MCF 10A (cell line): ENCODE measurements around the gene RACGAP1. TPM values are rescaled to one million over a fixed set of nuclear protein-coding genes. Genes with fewer than 3 reads are reported as not detected.

Source experiments
- BruUV-seq: library from RNA; stranded (reverse); fragments of 400-500 nt; replicated peaks from 2 replicates; lab custom pipeline; 2021; lab: Mats Ljungman, UMichigan
- CTCF ChIA-PET: fragments of 300-600 bp; sonication (Branson Sonifier 250); formaldehyde crosslinking; extraction: SDS; loops from one replicate; lab custom pipeline; 2021; ENCODE audit warnings: antibody characterized with exemption, inconsistent platforms; lab: Yijun Ruan, JAX
- POLR2A ChIA-PET: fragments of 300-600, 350-650 bp; sonication (Branson Sonifier 250); formaldehyde crosslinking; extraction: SDS; loops from one replicate; lab custom pipeline; 2020; ENCODE audit warnings: antibody characterized with exemption, inconsistent platforms; lab: Yijun Ruan, JAX
- DNase-seq: peaks from one replicate; pipeline ENCODE4 v3.0.0-alpha.2; 2018; ENCODE audit not compliant: unreplicated experiment
- H3K27ac Mint-ChIP-seq: one replicate; pipeline ENCODE4 v1.8.0; 2022; ENCODE audit warnings: mild to moderate bottlenecking, low read depth, mixed read lengths; ENCODE audit not compliant: unreplicated experiment
- H3K27me3 Mint-ChIP-seq: one replicate; pipeline ENCODE4 v1.8.0; 2022; ENCODE audit warnings: mixed read lengths; ENCODE audit not compliant: insufficient read depth, unreplicated experiment
- H3K36me3 Mint-ChIP-seq: one replicate; pipeline ENCODE4 v1.8.0; 2022; ENCODE audit warnings: mild to moderate bottlenecking, moderate library complexity, mixed read lengths; ENCODE audit not compliant: insufficient read depth, unreplicated experiment
- H3K4me1 Mint-ChIP-seq: one replicate; pipeline ENCODE4 v1.8.0; 2022; ENCODE audit warnings: mixed read lengths; ENCODE audit not compliant: insufficient read depth, unreplicated experiment
- H3K4me3 Mint-ChIP-seq: one replicate; pipeline ENCODE4 v1.8.0; 2022; ENCODE audit warnings: mild to moderate bottlenecking, moderate library complexity, mixed read lengths; ENCODE audit not compliant: unreplicated experiment
- H3K9me3 Mint-ChIP-seq: one replicate; pipeline ENCODE4 v1.8.0; 2022; ENCODE audit warnings: mixed read lengths; ENCODE audit not compliant: unreplicated experiment
- intact Hi-C: fragments of 100-400 bp; cut with micrococcal nuclease; formaldehyde crosslinking; loops from 2 replicates; pipeline ENCODE4 v1.14.1; 2022
- total RNA-seq: library from RNA; stranded (reverse); gene quantifications from 2 replicates; pipeline ENCODE4 v1.2.3, GENCODE V29; 2022
- TF ChIP-seq, protein P1 (sequence below): fragments of 200-600 bp; IDR thresholded peaks from one replicate; pipeline ENCODE4 v1.8.0; 2022; ENCODE audit warnings: antibody characterized with exemption, mild to moderate bottlenecking; ENCODE audit not compliant: unreplicated experiment

The RACGAP1 gene
- total RNA-seq, 1 experiment from 2014 or later, result 67.9 TPM

GRCh38 chr12:50005175-50005574, 20.1 kb downstream of the RACGAP1 start:
- intact Hi-C loops, result no loop called here
- Mint-ChIP-seq H3K36me3 (peaks cover 37% of the 10 kb centered on the region), H3K4me1 (peaks cover 11% of the 10 kb centered on the region), H3K9me3 (no peaks in the 10 kb centered on the region), H3K4me3 (no peak overlapping the region), H3K27me3 (no peaks in the 10 kb centered on the region), H3K27ac (no peak overlapping the region)
- CTCF ChIA-PET, result interaction anchor here (1.0 to 2.5 kb wide), 4 partner anchors 9 to 138 kb away, joined by 3 to 7 read pairs (median 3); no protein-coding TSS in a partner anchor
- TF ChIP-seq, protein P1, sequence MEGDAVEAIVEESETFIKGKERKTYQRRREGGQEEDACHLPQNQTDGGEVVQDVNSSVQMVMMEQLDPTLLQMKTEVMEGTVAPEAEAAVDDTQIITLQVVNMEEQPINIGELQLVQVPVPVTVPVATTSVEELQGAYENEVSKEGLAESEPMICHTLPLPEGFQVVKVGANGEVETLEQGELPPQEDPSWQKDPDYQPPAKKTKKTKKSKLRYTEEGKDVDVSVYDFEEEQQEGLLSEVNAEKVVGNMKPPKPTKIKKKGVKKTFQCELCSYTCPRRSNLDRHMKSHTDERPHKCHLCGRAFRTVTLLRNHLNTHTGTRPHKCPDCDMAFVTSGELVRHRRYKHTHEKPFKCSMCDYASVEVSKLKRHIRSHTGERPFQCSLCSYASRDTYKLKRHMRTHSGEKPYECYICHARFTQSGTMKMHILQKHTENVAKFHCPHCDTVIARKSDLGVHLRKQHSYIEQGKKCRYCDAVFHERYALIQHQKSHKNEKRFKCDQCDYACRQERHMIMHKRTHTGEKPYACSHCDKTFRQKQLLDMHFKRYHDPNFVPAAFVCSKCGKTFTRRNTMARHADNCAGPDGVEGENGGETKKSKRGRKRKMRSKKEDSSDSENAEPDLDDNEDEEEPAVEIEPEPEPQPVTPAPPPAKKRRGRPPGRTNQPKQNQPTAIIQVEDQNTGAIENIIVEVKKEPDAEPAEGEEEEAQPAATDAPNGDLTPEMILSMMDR, result no peak
- POLR2A ChIA-PET, result interaction anchor here (1.1 to 7.4 kb wide), 3 partner anchors 13 to 42 kb away, joined by 3 to 42 read pairs (median 3); partner anchors contain the start of gene RACGAP1
- no peak for DNase-seq
- BruUV-seq, result no TSS peak

- DNase-seq, result no peak
- BruUV-seq, result no TSS peak
- Mint-ChIP-seq H3K27me3 (no peaks in the 10 kb centered on the region), H3K36me3 (peaks cover 40% of the 10 kb centered on the region), H3K27ac (no peak overlapping the region), H3K4me3 (no peak overlapping the region), H3K4me1 (peaks cover 11% of the 10 kb centered on the region), H3K9me3 (no peaks in the 10 kb centered on the region)
- intact Hi-C loops, result no loop called here
- ChIA-PET POLR2A (interaction anchor here (1.5 to 7.4 kb wide), 2 partner anchors 13 to 21 kb away, joined by 3 to 42 read pairs; partner anchors contain the start of gene RACGAP1), CTCF (interaction anchor here (0.7 to 2.5 kb wide), 7 partner anchors 9 to 138 kb away, joined by 3 to 24 read pairs (median 3); partner anchors contain the start of gene COX14)
- TF ChIP-seq, protein P1, result no peak
These were observed 20.6 kb downstream of the RACGAP1 start for GRCh38 chr12:50004696-50005095.

- ChIA-PET CTCF (interaction anchor here (0.6 to 2.5 kb wide), 5 partner anchors 14 to 1189 kb away, joined by 3 to 24 read pairs (median 3); no protein-coding TSS in a partner anchor), POLR2A (interaction anchor here (1.5 to 7.4 kb wide), 2 partner anchors 14 to 22 kb away, joined by 3 to 42 read pairs; partner anchors contain the start of gene RACGAP1)
- DNase-seq, result no peak
- H3K9me3 Mint-ChIP-seq, result no peaks in the 10 kb centered on the region
- H3K36me3 Mint-ChIP-seq, result peaks cover 44% of the 10 kb centered on the region
- H3K27ac Mint-ChIP-seq, result no peak overlapping the region
- BruUV-seq, result no TSS peak
- H3K4me3 Mint-ChIP-seq, result no peak overlapping the region
- no peaks in the 10 kb centered on the region for H3K27me3 Mint-ChIP-seq
- intact Hi-C loops, result no loop called here
- peaks cover 11% of the 10 kb centered on the region for H3K4me1 Mint-ChIP-seq
- TF ChIP-seq, protein P1, result no peak
These were observed 21.7 kb downstream of the RACGAP1 start for GRCh38 chr12:50003595-50003994.

GRCh38 chr12:49998453-49998852, 26.8 kb downstream of the RACGAP1 start:
- Mint-ChIP-seq H3K36me3 (peaks cover 91% of the 10 kb centered on the region), H3K27ac (no peak overlapping the region), H3K4me1 (no peaks in the 10 kb centered on the region), H3K27me3 (no peaks in the 10 kb centered on the region), H3K9me3 (no peaks in the 10 kb centered on the region), H3K4me3 (no peak overlapping the region)
- no TSS peak for BruUV-seq
- TF ChIP-seq, protein P1, result no peak
- CTCF ChIA-PET, result interaction anchor here (0.6 to 2.5 kb wide), 3 partner anchors 29 to 60 kb away, joined by 3 to 8 read pairs (median 5); no protein-coding TSS in a partner anchor
- intact Hi-C loops, result no loop called here
- no peak for DNase-seq
- POLR2A ChIA-PET, result interaction anchor here (1.4 kb wide), 1 partner anchor 11 kb away, joined by 3 read pairs; no protein-coding TSS in a partner anchor
